Kidney (tissue), 14 donors: ENCODE data around the gene ABCC3. TPM values are rescaled to one million over a fixed set of nuclear protein-coding genes. Genes with fewer than 3 reads are reported as not detected.

Source experiments
- DNase-seq, 5 donors: peaks; one replicate each; pipeline ENCODE4 v3.0.0-alpha.2; 2013 to 2020
- FAIRE-seq: peaks from 2 replicates; lab custom pipeline; 2012; peaks lifted over from hg19 to GRCh38; lab: Jason Lieb, UNC
- H3K27ac ChIP-seq, 2 donors: one replicate each; pipeline ENCODE4 v1.7.0; 2013; ENCODE audit warnings: low read depth in 2 of 2, low read length in 2 of 2, inconsistent platforms in 1 of 2
- H3K27me3 ChIP-seq: one replicate; pipeline ENCODE4 v1.7.1; 2013; ENCODE audit warnings: low read length, inconsistent platforms; ENCODE audit not compliant: control insufficient read depth, insufficient read depth
- H3K36me3 ChIP-seq, 3 donors: one replicate each; pipeline versions ENCODE4 v1.7.0 to v1.7.1; 2013; ENCODE audit warnings: low read length in 3 of 3, control low read depth in 1 of 3, inconsistent platforms in 1 of 3; ENCODE audit not compliant: insufficient read depth in 3 of 3, control insufficient read depth in 2 of 3
- H3K4me1 ChIP-seq, 3 donors: one replicate each; pipeline versions ENCODE4 v1.7.0 to v1.7.1; 2013; ENCODE audit warnings: low read length in 3 of 3, inconsistent platforms in 1 of 3, low read depth in 1 of 3; ENCODE audit not compliant: control insufficient read depth in 2 of 3, insufficient read depth in 2 of 3
- H3K4me3 ChIP-seq, 3 donors: one replicate each; pipeline versions ENCODE4 v1.7.0 to v1.8.1; 2013; ENCODE audit warnings: low read length in 3 of 3, control low read depth in 1 of 3, inconsistent platforms in 1 of 3
- H3K9ac ChIP-seq, 3 donors: one replicate each; pipeline versions ENCODE4 v1.7.0 to v1.7.1; 2013; ENCODE audit warnings: low read length in 3 of 3, control low read depth in 1 of 3, inconsistent platforms in 1 of 3
- H3K9me3 ChIP-seq, 3 donors: one replicate each; pipeline versions ENCODE4 v1.7.0 to v1.7.1; 2013; ENCODE audit warnings: low read length in 3 of 3, control low read depth in 1 of 3, inconsistent platforms in 1 of 3; ENCODE audit not compliant: control insufficient read depth in 2 of 3, insufficient read depth in 1 of 3
- intact Hi-C: fragments of 100-400 bp; cut with DNase I; formaldehyde crosslinking; loops from one replicate; pipeline ENCODE4 v1.11.1; 2022
- polyA plus RNA-seq: library from polyadenylated mRNA; stranded (reverse); fragments of 350-450 nt; fragmentation: Illumina TruSeq; extraction: RNeasy Lipid Tissue Mini Kit (QIAGEN cat#74804); gene quantifications from one replicate; pipeline ENCODE4 v1.2.3, GENCODE V29; 2014; ENCODE audit warnings: low read depth, low replicate concordance; ENCODE audit not compliant: insufficient read depth
- total RNA-seq: library from RNA; stranded (reverse); fragmentation: NEBNext Ultra II Directional; extraction: Animal tissue kit (Norgen Biotek cat#: 25700); gene quantifications from one replicate; pipeline ENCODE4 v1.2.1, GENCODE V29; 2021
- TF ChIP-seq, protein P1 (sequence below): IDR thresholded peaks from 3 replicates; pipeline ENCODE4 v1.5.1; 2012; ENCODE audit warnings: mild to moderate bottlenecking, moderate library complexity, borderline replicate concordance; ENCODE audit not compliant: insufficient read depth; ENCODE audit errors: extremely low read depth
- donor health status: control.
- donor health status: control.
- donor health status: control.
- donor health status: control.
- donor health status: control.
- donor health status: DM: yes; HTN: yes; CAD: no.
- donor health status: Normal renal cell carcinoma (clear cell type).

Gene ABCC3
- total and polyA plus RNA-seq, 2 donors from 2014 or later, result 9.3 to 156 TPM

DNA sequence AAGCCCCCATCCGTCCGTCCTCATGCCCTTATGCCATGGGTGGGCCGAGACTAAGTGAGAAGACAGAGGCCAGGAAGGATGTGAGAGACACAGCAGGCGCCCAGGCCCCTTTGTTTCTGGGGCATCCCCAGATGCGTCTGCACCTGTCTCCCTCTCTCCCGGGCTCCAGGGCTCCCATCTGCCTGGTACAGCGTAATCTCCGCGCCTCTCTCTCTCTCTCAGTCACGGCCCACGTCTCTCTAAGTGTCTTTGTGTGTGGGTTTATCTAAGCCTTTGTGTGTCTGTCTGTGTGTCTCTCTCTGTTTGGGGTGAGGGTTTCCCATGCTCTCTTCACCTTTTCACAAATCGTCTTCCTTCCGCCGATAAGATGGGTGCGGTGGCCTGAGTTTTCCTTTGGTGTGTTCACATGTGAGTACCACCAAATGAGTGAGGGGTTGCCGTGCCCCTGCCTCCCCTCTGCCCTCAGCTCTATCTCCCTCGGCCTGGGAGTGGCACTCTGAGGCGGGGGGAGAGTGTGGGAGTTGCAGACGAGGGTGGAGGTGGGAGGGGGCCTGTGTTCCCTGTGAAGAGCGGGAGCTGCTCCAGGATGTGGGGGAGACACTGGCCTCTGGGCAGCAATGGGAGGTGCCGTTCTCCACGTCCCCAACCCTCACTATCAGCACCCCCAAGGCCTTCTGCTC, 25.8 kb upstream of the ABCC3 start:
- no peak for DNase-seq
- no peak overlapping the region for H3K4me3 ChIP-seq
- no peaks in the 10 kb centered on the region for H3K9me3 ChIP-seq
- no peak for FAIRE-seq
- H3K4me1 ChIP-seq, result no peaks in the 10 kb centered on the region
- H3K27me3 ChIP-seq, result no peaks in the 10 kb centered on the region
- no peak overlapping the region for H3K27ac ChIP-seq
- intact Hi-C loops, result no loop called here
- TF ChIP-seq, protein P1, sequence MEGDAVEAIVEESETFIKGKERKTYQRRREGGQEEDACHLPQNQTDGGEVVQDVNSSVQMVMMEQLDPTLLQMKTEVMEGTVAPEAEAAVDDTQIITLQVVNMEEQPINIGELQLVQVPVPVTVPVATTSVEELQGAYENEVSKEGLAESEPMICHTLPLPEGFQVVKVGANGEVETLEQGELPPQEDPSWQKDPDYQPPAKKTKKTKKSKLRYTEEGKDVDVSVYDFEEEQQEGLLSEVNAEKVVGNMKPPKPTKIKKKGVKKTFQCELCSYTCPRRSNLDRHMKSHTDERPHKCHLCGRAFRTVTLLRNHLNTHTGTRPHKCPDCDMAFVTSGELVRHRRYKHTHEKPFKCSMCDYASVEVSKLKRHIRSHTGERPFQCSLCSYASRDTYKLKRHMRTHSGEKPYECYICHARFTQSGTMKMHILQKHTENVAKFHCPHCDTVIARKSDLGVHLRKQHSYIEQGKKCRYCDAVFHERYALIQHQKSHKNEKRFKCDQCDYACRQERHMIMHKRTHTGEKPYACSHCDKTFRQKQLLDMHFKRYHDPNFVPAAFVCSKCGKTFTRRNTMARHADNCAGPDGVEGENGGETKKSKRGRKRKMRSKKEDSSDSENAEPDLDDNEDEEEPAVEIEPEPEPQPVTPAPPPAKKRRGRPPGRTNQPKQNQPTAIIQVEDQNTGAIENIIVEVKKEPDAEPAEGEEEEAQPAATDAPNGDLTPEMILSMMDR, result no peak
- H3K36me3 ChIP-seq, result no peaks in the 10 kb centered on the region
- no peak overlapping the region for H3K9ac ChIP-seq

DNA sequence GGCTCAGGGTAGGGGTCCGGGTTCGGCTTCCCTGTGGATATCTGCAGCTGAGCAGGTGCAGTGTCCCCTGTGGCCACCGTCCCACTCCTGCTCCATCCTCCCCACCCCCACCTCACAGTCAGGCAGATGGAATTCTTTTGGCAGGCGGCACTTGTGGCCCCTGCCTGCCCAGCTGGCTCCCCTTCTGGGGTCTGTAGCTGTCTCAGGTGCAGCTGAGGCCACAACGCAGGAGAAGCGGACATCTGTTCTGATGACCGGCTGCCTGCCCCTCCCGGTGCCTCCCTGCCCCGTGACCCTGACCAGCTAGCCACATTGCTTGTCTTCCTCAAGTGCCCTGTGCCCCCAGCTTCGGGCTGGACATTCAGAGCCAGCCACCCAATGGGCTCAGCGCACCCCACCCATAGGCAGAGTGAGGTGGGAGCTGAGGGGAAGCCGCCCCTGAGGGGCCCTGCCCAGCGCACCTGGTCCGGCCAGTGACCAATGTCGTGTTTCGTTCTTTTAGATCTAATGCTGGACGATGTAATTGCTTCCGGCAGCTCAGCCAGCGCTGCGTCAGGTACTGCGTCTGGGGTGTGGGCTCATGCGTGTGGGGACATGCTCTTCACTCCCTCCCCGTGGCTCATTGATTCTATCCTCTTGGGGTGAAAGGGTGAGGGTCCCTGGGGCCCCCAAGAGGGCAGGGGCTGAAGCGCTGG, 25.2 kb upstream of the ABCC3 start:
- H3K4me1 ChIP-seq, result no peaks in the 10 kb centered on the region
- H3K27me3 ChIP-seq, result no peaks in the 10 kb centered on the region
- FAIRE-seq (no peak), DNase-seq (no peak)
- H3K9ac ChIP-seq, result no peak overlapping the region
- no peaks in the 10 kb centered on the region for H3K9me3 ChIP-seq
- no peaks in the 10 kb centered on the region for H3K36me3 ChIP-seq
- intact Hi-C loops, result no loop called here
- no peak overlapping the region for H3K27ac ChIP-seq
- TF ChIP-seq, protein P1, result no peak
- no peak overlapping the region for H3K4me3 ChIP-seq

DNA sequence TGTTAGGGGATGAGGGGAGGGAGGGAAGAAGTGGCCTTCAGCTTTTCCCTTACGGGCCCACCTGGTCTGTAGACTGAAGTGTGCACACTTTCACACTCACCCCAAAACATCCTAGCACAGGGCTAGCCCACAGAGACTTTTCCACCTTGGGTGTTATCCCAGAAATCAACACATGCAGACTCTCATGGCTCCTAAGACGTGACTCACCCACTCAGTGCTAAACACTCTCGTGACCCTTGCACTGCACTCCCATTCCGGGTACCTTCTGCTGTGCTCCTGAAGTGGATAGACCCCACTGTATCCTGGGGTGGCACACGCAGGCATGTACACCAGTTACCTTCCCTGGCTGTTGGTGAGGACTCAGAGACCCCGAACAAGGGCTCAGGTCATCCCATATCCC, 23.0 kb upstream of the ABCC3 start:
- no peaks in the 10 kb centered on the region for H3K36me3 ChIP-seq
- H3K27me3 ChIP-seq, result no peaks in the 10 kb centered on the region
- H3K4me3 ChIP-seq, result no peak overlapping the region
- H3K4me1 ChIP-seq, result no peaks in the 10 kb centered on the region
- DNase-seq (no peak), FAIRE-seq (no peak)
- H3K27ac ChIP-seq, result no peak overlapping the region
- TF ChIP-seq, protein P1, result no peak
- no peak overlapping the region for H3K9ac ChIP-seq
- H3K9me3 ChIP-seq, result no peaks in the 10 kb centered on the region
- intact Hi-C loops, result no loop called here
